Stimulated activated CD4-positive, alpha-beta T cell treated with anti-CD3 and anti-CD28 coated beads, TNF-alpha, amount 100 ng/mL, for 24 hours (primary cell): Measurements from ENCODE around the gene MOGAT1.
"Not testable (repeated sequence)": the region's sequence is repeated elsewhere in the genome, so short reads cannot be mapped to it uniquely, and the experiment has no call there.

Experiments
- DNase-seq, 3 experiments: peaks; one replicate each; pipeline ENCODE4 v3.0.0-alpha.2; 2020; ENCODE audit warnings: low read depth in 3 of 3

MOGAT1 gene

DNA sequence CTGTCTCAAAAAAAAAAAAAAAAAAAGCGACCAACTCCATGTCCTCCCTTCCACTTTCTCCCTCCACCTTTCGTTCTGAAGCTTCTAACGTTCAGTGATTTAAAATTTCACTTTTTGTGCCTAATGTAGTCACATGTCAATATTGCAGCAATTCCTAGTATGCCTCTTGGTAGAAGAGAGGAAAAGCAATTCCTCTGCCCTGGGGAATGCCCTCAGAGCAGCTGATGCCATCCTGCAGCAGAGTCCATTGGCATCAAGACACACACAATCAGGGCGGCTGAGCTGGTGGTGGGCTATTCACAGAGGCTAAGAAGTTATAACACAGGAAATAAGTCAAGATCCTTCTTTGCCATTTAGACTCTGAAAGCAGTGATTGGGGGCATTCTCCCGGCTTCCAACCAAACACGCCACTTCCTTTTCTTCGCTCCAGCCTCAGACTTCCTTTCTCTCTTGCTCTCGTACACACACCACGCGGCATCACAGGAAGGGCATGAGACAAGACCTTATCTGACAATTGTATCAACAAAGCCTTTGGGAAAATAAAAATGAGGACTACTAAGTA lies 71.9 kb downstream of the MOGAT1 start:
- no peak for DNase-seq

DNA sequence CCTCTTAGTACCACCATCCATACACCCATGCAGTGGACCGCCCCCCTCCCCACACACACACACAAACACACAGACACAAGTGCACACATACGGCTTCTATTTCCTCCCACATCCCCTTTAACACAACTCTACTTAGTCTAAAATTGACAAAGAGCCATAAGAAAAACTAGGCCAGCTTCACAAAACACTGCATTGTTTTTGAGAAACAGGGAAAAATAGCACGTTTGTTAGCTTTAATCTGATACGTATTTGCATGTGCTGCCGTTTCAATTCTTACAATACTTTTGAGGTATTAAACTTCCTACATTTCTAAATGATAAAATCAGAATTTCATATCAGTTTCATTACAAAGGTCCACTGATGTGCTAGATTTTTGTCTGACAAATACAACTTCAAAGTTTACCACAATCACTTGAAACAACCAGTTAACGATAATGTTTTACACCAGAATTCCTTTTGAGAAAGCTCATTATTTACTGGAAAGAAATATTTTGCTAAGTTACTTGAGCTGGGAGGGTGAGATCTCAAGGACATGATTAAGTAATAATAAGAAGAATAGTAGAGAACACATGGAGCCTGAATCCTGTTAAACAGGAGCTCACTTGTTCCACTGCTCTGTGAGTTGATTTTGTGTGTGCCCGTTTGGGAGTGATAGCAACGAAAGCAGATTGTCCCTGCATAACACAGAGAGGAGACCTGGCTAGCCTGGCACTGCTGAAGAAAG lies 74.5 kb downstream of the MOGAT1 start:
- DNase-seq, result no peak

DNA sequence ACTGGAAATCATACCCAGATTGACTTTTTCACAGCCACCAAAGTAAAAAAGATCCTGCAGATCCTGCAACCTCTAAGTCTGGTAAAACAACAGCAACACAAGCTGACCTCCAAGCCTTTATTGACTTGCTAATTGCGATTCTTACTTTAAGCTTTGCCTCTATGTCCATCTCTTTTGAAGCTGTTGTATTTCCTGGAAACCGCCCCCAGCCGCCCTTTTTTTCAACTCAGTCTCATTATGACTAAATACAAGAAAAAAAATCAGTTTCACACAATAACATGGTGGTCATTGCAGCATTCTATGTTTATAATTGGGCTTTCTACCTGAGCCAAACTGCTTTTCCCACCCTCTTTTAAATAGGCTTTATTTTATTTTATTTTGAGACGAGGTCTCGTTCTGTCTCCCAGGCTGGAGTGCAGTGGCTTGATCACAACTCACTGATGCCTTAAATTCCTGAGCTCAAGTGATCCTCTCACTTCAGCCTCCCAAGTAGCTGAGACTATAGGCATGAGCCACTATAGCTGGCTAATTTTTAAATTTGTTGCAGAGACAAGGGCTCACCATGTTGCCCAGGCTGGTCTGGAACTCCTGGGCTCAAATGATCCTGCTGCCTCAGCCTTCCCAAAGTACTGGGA lies 76.2 kb downstream of the MOGAT1 start:
- no peak for DNase-seq

DNA sequence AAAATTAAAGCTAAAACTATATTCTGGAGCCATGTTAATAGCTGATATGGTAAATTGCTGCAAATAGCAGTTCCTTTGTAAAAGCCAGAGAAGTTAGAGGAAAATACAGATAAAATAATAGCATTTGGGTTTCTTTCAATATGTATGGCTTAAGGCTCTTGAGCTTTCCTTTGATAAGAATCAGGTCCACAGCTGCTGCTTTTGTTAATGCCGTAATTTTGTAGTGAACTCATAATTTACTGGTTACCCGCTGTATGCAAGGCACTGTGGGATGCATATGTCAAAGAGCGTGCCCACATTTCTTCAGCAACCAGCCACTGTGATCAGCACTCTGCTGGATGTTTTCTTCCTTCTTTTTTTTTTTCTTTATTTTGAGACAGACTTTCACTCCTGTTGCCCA lies 79.1 kb downstream of the MOGAT1 start:
- DNase-seq, result no peak

DNA sequence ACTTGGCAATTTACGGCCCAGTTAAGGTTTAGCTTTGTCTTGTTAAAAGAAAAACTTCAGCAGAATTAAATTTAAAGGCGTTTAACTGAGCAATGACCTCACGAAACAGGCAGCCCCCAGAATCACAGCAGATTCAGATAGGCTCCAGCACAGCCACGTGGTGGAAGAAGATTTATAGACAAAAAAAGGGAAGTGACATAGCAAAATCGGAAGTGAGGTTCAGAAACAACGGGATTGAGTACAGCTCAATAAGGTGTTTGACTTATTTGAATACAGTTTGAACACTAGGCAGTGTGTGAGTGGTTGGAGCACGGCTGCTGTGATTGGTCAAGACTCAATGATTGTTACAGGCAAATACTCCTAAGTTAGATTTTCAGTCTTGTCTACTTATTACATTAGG lies 79.8 kb downstream of the MOGAT1 start:
- DNase-seq, result no peak

DNA sequence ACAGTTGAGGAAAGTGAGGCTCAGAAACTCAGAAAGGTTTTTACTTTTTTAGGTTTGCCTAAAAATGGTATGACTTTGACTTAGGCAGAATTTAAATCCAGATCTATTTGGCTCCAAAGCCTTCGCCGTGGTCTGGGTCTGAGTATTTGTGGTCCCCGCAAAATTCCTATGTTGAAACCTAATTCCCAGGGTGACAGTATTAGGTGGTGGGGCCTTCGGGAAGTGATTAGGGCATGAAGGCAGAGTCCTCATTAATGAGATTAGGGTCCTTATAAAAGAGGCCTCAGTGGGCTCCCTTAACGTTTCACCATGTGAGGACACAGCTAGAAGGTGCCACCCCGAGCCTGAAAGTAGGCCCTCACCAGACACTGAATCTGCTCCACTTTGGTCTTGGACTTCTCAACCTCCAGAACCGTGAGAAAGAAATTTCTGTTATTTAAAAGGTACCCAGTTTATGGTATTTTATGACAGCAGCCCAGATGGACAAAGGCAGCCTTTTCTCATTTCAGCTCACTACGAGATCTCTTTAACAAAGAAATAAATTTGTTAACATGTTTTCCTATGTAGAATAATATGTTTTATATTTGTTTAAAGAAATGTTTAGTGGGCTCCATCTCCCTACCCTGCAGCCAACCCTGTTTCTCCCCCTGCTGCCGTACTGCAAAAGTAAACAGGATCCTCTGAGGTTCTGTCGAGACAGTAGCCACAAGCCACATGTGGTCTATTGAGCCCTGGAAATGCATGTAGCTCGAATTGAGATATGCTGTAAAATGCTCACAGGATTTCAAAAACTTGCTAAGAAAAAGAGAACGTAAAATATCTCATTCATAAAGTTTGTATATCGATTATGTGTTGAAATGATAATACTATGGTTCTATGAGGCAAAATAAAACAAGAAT lies 80.6 kb downstream of the MOGAT1 start:
- DNase-seq, result no peak

DNA sequence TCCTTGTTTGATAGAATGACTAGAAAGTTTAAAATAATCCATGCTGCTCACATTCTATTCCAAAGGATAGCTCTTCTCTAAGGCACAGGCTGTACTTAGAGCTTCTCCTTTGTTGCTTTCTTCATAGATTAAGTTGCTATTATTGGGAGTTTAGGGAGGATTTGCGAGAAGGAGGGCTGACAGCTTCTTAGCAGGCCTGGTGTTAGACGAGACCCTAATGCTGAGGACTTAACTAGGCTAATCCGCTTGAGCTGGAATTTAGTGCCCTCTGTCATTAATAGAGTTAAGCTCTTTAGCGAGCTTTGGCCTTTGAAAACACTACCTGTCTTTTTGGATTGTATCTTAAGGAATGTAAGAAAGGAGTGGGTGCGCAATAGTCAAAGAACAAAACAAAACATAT lies 81.3 kb downstream of the MOGAT1 start:
- DNase-seq, result no peak

DNA sequence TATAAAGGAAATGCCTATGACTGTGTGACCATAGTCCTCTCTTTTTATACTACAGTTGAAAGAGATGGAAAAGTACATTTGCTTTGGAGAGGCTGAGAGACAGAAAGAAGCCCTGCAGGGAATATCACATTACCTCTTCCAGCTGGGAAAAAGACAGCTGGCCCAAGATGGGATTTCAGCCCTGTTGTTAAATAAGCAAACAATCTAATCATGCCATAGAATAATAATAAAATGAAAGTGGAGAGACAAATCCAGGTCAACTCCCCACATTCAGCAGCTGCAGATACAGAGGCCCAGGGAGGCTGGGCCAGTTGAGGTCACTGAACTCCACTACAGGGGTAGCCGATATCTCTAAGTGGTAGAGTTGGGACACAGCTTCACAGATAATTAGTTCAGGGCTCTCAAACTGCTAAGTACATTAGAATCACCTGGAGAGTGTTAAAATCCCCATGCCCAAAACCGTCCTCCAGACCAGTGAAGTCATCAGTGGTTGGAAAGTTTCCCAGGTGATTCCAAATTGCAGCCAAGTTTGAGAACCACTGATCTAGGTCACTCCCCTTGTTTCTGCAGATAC lies 81.9 kb downstream of the MOGAT1 start:
- no peak for DNase-seq

DNA sequence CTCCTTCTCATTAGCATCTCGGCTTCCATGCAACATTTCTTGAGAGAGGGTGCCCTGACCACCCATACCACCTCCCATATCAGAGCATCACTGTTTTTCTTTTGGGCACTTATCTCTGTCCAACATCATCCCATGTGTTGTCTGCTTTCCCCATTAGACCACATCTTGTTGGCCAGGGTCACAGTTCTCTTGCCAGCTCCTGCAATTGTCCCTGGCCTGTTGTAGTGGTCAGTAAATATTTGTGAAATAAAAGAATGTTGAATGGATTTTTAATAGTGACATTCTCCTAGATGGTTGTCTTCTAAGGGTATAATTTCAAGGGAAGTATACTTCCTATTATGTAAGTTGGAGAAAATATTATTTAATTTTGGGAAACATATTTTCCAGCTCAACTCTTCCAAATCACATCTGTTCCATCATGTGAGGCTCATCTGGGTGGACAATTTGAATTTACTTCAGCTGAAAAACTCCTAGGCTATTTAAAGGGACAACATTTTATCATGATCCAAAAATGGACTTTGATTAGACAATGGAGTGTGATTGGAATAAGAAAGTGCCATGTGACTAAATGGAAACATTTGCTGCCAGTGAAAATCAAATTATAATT lies 83.0 kb downstream of the MOGAT1 start:
- DNase-seq, result no peak

DNA sequence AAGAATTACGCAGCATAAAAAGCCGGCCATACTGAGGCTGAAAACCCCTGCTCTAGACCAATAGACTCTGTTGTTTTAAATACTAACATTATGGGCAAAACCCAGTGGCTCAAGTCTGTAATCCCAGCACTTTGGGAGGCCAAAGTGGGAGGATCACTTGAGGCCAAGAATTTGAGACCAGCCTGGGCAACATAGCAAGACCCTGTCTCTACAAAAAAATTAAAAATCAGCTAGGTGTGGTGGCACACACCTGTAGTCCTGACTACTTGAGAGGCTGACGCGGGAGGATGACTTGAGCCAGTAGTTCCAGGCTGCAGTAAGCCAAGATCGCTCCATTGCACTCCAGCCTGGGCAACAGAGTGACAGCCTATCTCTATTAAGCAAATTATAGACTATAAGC lies 84.1 kb downstream of the MOGAT1 start:
- not testable (repeated sequence) for DNase-seq

DNA sequence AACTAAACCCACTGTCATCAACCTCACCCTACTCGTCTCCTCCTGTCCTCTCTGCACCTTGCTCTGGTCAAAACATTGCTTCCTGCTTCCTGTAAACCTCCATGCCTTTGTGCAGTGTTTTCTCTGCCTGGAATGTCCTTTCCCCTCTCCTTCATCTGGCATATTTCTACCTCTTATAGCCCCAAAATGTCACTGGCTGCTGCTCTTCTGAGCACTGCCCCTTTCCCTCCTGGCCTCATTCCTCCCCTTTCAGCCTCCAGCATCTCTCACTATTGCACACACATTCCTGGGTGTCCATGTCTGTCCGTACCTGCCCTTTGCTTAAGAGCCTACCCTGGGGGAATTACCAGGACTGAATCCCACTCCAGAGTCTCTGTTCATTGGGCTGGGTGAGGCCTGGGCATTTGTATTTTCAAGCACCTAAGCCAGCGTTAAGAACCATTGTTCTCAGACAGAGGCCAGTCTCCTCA lies 84.9 kb downstream of the MOGAT1 start:
- DNase-seq, result no peak

DNA sequence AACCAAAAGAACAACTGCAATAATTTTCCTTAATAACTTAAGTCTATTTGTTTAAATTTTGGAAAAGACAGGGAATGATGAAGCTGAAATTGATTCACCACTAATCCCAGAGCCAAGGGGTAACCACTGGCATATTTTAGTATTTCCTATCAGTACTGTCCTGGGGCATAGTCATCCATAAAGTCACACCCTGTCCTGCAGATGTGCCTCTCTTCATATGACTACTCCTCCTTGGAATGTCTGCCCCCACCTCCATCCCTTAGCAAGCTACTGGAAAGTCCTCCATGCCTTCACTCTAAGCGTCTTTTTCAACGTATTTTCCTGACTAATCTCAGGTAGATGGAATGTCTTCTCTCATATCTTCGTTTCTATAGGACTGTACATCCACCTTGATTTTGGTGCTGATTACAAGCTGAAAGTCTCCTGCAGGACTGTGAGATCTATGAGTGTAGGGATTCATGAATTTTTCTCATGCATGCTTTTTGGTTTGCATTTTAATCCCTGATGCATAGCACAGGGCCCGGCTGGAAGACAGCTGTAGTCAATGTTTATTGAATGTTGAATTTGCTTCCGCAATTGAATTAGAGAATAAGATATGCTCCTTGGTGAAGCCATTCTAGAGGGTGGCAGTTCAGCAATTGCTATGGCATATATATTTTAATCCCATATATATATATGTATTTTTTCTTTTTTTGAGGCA lies 85.6 kb downstream of the MOGAT1 start:
- DNase-seq, result no peak
